Limb (tissue), 2 donors: ENCODE measurements around the gene NLRP1.

Experiments
- DNase-seq, 2 donors: peaks; one replicate each; pipeline ENCODE4 v3.0.0-alpha.2; 2016; ENCODE audit errors: extremely low spot score in 2 of 2

NLRP1 gene

DNA sequence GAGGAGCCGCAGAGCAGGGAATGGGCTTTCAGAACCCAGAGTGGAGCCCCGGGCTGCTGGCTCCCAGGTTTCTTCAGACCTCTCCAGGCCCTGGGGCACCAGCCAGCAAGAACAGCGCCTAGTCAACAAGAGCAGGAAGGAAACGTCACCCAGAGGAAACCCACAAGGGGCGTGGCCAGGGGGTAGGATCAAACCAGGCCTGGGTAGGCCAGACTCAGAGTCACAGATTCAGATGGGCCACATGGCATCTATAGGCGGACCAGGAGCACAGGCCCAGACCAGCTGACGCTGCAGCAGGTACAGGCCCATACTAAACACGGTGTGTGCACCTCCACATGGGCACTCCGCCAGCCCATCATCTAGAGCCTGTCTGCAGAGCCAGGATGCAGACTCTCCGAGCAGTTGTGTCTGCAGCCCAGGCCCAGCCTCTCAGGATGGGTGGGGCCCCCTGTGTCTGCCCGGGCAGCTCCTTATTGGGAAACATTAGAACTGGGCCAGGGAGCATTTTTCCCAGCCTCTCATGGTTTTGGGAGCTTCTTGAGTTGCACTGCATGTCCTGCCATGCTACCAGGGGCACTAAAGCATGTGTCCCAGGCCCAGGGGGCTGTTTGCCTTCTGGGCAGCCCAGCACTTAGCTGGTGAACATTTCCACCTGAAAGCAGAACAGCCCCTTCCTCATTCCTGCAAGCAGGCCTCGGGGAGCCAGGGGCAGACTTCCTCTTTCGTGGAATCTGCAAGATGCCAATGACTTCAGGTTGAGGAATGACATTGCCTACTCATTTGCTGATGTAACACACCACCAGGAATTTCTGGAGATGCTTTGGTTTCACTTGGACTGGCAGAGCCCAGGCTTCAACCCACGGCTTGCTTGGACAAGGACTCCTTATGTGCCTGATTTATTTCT, at the start of gene NLRP1:
Gene NLRP1 (minus strand): TSS at position 127 of the 904 bp plus-strand sequence. CDS start 552 bp downstream, outside the sequence.
- DNase-seq = peak in 1 of 2 donors; percentile 57

DNA sequence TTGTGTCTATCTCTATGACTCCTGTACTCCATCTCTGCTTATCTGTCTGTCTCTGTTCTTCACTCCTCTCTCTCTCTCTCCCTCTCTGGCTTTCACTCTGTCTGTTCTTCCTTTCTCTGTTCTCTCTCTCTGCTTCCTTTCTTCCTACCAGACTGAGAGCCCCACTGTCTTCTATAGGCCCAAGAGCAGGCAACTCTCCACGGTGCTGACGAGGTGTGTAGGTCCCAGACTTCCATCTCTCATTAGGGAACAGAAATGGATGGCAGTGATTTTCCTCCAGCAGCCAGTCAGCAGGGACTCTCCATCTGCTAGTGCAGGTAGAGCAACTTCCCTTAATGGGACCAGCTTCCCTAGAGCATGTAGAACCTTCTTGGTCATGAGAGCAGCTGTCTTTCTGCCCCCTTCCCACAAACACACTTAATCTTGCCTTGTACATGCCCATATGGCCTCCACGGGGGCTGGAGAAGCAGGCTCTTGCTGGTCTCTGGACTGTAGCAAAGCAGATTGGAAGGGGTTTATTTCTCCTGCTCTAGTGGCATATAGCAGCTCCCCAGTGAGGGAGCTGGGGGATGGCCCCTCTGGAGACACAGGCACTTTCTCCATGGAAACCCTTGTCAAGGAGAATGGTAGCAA, 47.8 kb upstream of the NLRP1 start:
- no peak for DNase-seq

DNA sequence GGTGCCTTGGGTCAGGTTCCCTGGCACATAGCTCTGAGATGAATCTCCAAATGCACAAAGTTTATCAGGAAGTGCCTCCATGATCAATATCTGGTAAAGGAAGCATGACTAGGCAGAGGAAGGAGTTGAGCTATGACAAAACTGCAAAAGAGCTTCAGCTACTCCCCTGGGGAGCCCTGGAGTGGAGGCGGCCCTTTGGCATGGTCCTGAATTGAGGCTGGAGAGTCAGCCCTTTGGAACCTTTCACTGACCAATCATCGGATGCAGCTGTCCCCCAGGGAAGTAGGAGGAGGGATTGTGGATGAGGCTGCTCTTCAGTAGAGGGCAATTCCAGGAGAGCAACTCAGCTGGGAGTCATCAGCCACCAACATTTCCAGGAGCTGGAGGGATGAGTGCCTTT, 46.1 kb upstream of the NLRP1 start:
- DNase-seq = no peak

DNA sequence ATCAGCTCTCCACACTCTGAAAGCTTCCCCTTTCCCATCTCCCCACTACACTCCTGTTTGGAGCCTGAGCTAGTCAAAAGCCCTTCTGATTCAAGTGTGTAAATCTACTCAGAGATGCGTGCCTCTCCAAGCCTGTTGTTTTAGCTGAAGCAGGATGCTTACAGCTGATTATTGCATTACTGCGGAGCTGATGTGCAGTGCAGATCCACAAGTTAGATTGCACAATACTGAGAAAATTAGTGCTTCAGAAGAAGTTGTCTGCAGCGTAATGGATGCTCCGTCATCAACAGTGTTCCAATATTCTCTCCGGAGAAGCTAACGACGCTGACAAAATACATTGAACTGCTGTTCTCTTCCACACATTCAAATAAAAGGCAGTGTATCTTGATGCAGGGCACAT, 44.8 kb upstream of the NLRP1 start:
- DNase-seq = no peak

DNA sequence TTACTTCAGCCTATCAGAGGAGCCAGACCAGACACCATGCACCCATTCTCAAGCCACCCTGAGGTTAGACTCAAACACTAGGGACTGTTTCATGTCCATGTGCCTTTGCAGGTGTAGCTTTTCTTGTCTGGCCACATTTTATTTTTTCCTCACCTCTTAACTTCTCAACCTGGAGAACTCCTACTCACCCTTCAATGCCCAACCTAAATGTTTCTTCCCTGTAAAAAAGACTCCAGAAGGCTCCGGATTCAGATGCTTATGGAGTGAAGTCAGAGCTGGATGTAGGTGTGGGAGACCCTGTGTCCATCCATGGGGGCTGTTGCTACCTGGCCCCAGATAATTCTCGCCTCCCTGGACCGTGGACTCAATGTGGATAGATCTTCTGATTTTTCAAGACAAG, 44.0 kb upstream of the NLRP1 start:
- DNase-seq = no peak

DNA sequence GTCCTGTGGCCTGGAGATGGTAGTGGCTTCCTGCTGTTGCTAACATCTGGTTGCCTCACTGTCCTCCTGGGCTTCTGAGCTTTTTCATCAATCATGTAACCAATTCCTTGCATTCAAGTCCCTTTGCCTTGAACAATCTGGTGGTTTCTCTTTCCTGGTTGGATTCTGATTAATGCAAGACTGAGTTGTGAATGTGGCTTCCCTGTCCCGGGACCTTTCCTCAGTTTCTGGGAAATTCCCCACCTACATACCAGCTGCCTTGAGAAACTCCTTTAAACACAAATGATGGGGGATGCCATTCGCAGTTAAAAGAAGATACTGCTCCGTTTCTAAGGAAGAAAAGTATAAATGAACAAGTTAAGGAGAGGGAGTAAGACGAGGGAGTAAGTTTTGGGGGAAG, 39.9 kb upstream of the NLRP1 start:
- DNase-seq = no peak

DNA sequence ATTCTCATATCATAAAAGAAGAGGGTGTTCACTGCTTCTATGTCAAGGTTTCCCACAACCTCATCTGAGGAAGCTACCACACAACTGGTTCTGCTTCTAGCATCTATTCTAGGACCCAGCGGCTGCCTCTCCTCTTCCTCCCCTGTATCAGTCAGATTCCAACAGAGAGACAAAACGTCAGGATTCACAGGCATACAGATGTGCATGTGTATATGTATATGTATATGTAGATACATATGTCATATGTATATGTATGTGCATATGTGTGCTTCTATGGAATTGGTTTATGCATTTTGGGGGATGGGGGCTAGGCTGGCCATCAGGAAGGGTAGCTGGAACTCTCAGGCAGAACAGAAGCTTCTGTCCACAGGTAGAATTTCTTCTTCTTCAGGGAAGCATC, 37.4 kb upstream of the NLRP1 start:
- DNase-seq = no peak

DNA sequence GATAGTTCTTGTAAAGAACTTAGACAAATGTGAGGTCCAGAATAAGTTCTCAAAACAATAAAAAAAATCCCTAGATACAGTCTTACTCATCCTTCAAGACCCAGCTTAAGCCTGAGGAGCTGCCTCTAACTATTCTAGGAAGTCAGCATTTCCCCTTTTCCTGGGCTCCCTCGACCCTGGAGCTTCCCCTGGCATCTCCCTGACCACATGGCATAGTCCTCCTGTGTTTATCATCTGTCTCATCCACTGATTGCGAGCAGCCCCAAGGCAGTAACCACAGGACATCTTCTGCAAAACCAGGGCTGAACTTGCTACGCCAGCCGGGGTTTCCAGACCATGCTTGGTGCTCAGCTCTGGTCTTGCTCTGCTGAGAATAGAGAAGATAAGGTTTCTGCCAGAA, 36.7 kb upstream of the NLRP1 start:
- DNase-seq = no peak

DNA sequence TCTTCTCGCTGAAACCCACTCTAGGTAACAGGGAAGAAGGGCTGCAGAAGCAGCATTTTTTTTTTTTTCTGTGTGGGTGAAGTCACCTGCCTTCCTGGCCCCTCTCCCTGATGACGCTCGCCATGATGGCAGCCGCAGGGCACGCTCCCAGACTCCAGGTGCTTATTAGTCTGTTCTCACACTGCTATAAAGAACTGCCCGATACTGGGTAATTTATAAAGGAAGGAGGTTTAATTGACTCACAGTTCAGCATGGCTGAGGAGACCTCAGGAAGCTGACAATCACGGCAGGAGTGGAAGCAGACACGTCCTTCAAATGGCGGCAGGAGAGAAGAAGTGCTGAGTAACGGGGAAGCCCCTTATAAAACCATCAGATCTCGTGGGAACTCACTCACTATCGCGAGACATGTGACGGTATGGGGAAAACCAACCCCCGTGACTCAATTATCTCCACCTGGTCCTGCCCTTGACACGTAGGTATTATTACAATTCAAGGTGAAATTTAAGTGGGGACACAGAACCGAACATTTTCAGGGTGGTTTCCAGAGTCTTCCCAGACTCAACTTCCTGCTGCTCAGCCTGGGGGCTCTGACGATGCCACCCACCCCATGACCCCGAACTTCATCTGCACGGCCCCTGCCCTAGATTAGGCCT, 34.9 kb upstream of the NLRP1 start:
- DNase-seq = no peak

DNA sequence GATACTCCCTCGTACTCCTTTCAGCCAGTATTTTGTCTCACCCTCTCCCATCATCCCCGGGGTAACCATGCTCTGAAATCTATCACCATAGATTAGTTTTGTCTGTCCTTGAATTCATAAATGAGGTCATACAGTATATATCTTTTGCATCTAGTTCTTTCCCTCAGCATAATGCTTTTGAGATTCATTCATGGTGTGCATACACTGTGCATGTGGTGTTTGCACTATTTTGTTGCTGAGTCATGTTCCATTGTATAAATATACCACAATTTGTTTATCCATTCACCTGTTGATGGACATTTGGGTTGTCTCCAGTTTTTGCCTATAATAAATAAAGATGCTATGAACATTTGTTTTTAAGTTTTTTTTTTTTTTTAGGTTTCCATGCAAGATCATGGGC, 34.2 kb upstream of the NLRP1 start:
- DNase-seq = no peak

DNA sequence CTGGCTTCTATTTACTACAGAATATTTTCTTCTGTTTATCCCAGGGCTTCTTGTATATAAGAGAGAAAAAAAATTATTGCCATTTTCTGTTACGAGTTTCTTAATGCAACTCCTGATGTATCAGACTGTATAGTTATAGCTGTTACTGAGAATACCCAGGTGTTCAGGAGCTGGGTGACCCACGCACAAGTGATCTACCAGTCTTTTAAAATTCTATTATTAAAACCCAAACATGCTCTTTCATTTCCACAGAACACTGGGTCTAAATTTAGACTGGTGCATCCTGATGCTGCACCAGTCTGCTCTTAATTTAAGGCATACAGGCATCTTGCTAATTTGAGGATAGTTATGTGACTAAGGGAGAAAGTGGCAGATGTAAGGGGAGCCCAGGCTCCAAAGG, 31.2 kb upstream of the NLRP1 start:
- DNase-seq = no peak

DNA sequence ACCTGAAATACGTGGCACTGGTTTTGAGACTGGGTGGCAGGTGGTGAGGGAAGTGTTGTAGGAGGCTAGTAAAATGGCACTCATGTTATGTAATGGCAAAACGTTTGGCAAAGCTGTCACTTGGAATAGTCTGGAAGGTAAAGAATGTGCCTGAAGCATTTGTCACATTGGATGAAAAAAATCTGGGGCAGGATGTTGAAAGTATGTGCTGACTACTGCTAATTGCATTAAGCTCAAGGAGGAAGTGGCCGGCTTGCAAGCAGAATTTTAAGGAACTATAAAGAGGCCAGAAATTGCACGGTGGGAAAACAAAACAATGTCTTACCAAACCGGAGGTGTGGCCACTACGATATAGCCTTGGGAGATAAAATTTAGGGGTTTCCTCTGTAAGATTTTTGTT, 26.6 kb upstream of the NLRP1 start:
- no peak for DNase-seq

DNA sequence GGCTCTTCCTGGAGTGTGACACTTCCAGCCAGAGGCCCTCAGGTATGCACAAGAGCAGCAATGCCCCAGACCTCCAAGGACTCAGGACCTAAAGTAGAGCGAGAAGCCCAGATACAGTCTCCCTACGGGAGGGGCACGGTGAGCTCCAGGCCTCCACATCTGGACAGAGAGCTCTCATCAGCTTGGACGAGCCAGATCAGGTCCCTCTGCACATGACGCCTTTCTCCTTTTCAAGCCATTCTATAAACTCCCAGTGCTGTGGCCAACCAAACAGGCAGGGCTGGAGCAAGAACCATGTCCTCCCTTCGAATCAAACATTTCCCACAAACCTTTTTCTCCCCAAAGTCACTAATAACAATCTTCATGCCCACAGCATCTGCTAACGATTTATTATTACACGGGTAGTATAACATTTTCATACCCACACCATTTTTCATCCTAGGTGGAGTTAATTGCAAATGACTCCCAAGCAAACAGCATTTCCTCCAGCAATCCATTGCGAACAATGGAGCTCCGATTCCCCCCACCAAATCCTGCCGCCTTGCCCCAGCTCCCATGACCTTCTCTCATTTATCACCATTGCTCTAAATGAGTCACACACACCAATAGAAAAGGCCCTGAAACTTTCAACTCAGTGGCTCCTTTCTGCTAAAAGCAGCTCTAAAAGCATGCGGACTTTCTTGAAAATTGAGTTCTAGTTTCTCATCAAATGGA, 24.2 kb upstream of the NLRP1 start:
- DNase-seq = no peak

DNA sequence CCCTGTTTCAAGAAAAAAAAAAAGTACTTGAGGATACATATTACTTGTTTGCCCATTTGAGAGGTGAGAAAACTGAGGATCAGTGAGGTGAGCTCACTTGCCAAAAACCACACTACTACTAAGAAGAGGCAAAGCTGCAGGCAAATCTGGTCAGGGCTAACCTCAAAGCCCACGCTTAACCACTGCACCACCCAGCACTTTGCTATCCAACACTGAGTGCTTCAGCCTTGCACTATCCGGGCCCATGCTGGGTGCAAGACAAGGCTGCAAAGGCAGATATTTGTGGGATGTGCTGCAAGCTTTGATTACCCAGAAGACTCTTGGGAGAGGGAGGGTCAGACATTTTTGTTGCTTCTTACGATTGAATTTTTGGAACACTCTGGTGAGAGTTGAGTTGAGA, 23.6 kb upstream of the NLRP1 start:
- no peak for DNase-seq

DNA sequence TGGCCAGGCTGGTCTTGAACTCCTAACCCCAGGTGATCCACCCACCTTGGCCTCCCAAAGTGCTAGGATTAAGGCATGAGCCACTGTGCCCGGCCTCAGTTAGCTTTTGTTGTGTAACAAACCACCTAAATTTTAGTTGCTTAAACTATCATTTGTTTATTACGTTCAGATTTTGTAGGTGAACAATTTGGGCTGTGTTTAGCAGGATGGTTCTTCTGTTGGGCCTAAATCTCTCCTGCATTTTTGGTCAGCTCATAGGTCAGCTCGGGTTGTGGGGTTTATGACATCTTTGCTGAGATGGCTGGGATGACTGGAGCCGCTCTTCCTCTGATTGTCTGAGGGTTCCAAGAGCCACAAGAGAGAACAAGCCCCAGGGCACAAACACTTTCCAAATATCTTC, 21.1 kb upstream of the NLRP1 start:
- no peak for DNase-seq

DNA sequence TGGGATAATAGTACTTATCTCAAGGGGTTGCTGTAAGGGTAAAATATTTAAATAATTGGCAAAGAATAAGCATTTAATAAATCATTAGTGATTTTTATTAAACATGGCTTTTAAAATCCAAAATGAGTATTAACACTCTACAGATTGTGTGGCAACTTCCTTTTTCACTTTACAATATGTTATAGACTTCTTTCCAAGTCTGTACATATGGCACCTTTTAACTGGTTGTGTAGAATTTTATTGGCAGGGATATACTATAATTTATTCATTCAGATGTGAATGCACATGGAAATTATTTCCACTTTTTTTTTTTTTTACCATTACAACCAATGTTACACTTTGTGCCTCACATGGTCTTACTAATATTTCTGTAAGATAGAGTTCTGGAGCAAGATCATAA, 15.7 kb upstream of the NLRP1 start:
- DNase-seq = no peak

DNA sequence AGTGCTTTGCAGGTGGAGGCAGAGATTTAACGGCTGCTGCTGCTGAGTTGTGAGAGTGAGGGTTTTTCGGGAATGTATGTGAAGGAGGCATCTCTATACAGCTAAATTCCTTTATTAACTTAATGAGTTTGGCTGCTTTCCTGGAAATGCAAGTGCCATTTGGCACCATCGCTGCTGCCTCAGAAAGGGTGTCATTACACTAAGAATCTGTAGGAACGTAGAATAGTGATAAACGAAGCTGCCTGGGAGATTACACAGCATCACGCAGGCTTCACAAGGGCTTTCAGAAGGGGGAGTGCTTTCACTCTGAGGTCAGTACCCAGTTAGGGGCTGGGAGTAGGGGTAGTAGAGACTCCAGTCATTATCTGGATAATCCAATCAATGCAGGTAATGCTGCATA, 14.1 kb upstream of the NLRP1 start:
- DNase-seq = no peak

DNA sequence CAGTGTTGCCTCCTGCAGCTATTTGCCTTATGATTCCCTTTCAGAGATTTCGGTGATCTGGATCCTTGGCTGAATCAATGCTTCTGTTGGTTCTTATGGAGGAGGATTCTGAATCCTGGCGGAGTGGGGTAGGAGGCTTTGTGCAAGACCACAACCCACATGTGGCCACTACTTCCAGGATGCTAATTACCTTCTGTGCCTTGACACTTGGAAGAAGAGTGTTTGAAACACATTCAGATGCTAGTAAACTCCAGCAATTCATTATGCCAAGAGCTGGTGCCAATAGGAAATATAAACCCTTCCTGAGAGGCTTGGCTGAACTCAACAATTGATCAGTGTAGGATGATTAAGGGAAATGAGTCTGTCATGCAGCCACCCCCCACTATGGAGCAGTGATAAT, 12.1 kb upstream of the NLRP1 start:
- no peak for DNase-seq

DNA sequence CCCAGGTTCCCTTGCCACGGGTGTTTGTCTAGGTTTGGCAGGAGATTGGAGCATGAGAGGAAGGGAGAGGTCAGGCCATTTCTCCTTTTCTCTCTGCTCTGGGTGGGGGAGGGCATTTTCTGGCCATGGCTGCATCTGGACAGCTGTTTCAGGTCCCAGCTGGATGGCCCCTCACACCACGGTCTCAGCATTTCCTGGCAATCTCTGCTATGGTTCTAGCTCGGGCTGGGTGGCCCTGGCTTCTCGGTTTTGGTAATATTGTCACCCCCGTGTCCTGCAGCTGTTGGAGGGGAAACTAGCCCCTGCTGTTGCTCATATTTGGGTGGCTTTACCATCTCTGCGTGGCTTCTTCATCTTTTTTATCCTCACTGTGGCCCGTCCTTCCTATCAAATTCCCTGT, 11.5 kb upstream of the NLRP1 start:
- no peak for DNase-seq

DNA sequence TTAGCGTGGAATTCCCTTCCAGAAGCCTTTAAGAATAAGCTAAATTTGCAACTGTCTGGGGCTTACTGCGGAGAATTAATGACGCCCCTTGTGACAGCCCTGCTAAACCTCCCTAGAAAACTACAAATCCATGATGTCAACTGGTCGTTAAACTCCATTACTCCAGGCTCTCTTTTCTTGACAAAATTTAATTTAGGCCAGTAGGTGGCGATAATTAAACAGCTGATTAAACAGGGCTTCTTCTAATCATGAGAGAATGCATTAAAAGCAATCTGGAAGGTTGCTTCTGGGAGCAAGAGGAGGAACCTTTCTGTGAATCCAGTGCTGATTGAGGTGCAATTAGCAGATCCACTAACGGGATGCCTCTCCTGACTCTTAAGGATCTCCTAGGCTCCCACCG, 8.1 kb upstream of the NLRP1 start:
- no peak for DNase-seq

DNA sequence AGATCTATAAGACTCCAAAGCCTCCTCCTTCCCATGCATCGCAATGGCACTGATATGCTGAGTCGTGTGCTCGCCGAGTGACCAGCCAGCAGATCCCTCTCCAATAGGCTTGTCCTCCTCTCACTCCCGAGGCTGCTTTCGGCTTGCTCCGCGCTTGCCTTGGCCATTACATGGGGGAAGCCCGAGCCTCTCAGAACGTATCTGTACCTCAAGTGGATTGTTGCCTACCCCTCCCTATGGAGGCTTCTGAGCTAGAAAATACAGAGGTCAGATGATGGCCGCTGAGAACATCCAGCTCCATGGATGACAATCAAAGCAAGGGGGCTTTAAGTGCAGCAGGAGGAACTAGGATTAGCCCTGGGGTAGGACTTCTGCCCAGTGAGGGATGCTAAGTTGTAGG, 7.7 kb upstream of the NLRP1 start:
- DNase-seq = no peak

DNA sequence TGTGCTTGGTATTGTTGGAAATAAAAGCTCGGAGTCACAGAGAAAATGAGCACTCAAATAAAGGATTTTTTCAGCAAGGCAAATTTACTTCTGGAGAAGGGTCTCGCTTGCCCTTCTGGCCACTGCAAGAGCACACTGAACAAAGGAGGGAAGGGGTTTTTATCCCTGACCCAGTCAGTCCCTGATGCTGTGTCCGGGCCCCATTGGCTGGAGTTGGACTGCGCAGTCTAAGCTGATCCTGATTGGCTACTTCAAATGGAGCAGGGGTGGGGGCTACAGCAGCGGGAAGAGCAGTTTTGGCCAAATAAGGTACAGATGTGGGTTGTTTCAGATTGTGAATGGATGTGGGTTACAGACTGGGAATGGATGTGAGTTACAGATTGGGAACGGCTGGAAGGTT, 4.3 kb upstream of the NLRP1 start:
- no peak for DNase-seq
